ENCODE measurements around the gene EEF1AKMT1. TPM values are rescaled to one million over a fixed set of nuclear protein-coding genes. Genes with fewer than 3 reads are reported as not detected.
"Not testable (repeated sequence)": the region's sequence is repeated elsewhere in the genome, so short reads cannot be mapped to it uniquely, and the experiment has no call there.

EEF1AKMT1 gene
- total and polyA plus RNA-seq, 5 experiments from 2014 or later: 8.7 to 23.7 (median 15.8) TPM

DNA sequence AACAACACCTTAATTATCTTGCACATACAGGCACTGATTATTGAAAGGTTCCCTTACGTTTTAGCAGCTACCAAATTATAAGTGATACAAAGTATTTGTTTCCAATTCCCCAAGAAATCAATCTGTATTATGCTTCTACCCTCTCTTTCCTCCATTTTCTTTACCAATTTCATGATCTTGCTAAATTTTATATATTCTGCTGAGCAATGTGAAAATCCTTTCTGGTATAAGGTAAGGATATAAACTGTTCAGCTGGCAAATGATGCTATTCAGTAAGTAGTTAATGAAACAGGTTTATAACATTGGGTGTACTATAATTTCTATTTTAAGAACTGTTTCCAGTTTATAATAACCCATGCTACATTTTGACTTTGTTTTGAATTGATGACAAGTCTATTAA, 985 bp upstream of the EEF1AKMT1 start:
- Mint-ChIP-seq H3K27me3 (no peaks in the 10 kb centered on the region), H3K36me3 (peaks cover 4 to 11% (median 11%) of the 10 kb centered on the region in 3 donors), H3K4me3 (peak overlapping the region; percentile 55 to 99 (median 92)), H3K9me3 (peaks cover 0 to 5% (median 3%) of the 10 kb centered on the region in 9 donors), H3K27ac (peak overlapping the region in 9 of 10 donors; percentile 41 to 98 (median 88)), H3K4me1 (peaks cover 13 to 39% (median 31%) of the 10 kb centered on the region in 4 donors)
- ATAC-seq (no peak), DNase-seq (no peak)
- POLR2A ChIA-PET: interaction anchor here (0.6 to 1.6 kb wide), 3 partner anchors 207 to 829 kb away, joined by 4 to 6 read pairs (median 5); partner anchors contain the start of gene MICU2

DNA sequence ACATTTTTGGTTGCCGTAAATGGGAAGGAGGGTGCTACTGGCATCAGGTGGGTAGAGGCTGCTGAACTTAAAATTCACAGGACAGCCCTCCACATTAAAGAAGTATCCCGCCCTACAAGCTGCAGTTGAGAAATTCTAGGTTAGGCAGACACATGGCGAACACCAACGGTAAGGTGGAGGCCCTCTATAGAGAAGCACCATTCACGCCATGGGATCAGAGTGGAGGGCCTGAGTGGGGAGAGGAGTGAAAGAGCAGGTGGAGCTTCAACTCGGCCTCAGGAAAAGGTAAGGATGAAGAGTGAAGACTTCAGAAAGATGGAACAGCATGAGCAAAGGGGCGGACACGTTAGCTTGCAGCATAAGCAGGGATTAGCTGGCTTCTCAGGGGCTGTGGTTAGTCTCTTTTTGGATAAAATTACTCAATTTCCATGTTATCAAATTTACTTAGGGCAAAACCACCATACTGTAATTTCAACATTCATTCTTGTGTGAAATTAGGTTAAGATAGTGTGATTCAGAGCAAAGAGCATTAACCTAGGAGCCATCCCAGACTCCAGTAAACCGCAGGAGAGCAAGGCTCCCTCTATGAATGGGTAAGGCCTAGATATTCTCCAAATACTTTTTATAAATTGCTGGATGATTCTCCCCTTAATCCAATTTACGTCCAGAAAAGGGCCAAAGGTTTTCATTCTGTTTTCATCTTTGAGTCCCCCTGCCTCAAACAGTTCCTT, 1.2 kb downstream of the EEF1AKMT1 start:
- ATAC-seq (no peak), DNase-seq (peak in 1 of 10 donors; percentile 5)
- Mint-ChIP-seq H3K9me3 (peaks cover 3 to 23% (median 14%) of the 10 kb centered on the region in 9 donors), H3K27me3 (no peaks in the 10 kb centered on the region), H3K36me3 (peaks cover 18 to 31% (median 23%) of the 10 kb centered on the region in 3 donors), H3K4me3 (peak overlapping the region; percentile 86 to 100 (median 97)), H3K4me1 (peaks cover 14 to 50% (median 32%) of the 10 kb centered on the region in 4 donors), H3K27ac (peak overlapping the region; percentile 98 to 100 (median 99))
- POLR2A ChIA-PET: interaction anchor here (0.6 to 1.9 kb wide), 15 partner anchors 7 to 909 kb away, joined by 3 to 8 read pairs (median 3); partner anchors contain the start of genes IL17D, MRPL57, SKA3 and XPO4

DNA sequence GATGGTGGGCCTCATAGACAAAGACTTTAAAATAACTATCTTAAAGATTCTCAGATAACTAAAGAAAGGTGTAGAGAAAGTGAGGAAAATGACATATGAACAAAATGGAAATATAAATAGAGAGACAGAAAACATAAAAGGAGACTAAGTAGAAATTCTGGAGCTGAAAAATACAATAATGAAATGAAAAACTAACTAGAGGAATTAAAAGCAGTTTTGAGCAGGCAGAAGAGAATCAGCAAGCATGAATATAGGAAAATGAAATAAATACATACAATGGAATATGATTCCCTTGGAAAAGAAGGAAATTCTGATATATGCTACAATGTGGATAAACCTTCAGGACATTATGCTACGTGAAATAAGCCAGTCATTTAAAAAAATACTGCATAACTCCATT, 3.9 kb downstream of the EEF1AKMT1 start:
- Mint-ChIP-seq H3K9me3 (peaks cover 6 to 36% (median 18%) of the 10 kb centered on the region in 9 donors), H3K36me3 (peaks cover 22 to 35% (median 24%) of the 10 kb centered on the region in 3 donors), H3K27me3 (no peaks in the 10 kb centered on the region), H3K4me1 (peaks cover 14 to 47% (median 30%) of the 10 kb centered on the region in 4 donors), H3K27ac (peak overlapping the region in 9 of 10 donors; percentile 16 to 75 (median 53)), H3K4me3 (peak overlapping the region in 2 of 10 donors; percentile 20 to 27)
- POLR2A ChIA-PET: interaction anchor here (0.6 kb wide), 1 partner anchor 1136 kb away, joined by 3 read pairs; no protein-coding TSS in a partner anchor
- DNase-seq (no peak), ATAC-seq (no peak)

DNA sequence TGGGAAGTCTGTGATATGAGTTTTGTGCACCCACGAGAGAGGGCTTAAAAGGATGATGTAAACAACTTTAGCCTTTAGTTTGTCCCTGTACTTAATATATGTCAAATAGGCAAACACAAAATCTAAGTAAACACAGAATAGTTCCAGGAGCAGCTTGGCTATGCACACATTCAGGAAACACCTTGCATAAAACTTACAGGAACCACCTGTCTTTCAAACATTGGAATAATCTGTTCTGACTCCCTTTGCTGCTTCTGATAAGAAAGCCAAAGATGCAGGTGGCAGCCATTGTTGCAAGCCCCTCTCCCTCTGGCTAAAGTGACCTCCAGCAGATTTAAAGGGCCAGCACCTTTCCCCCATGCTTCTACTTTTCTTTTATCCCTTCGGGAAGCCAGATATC, 4.7 kb downstream of the EEF1AKMT1 start:
- H3K27ac Mint-ChIP-seq: peak overlapping the region in 3 of 10 donors; percentile 48 to 75 (median 53)
- no peak for ATAC-seq

DNA sequence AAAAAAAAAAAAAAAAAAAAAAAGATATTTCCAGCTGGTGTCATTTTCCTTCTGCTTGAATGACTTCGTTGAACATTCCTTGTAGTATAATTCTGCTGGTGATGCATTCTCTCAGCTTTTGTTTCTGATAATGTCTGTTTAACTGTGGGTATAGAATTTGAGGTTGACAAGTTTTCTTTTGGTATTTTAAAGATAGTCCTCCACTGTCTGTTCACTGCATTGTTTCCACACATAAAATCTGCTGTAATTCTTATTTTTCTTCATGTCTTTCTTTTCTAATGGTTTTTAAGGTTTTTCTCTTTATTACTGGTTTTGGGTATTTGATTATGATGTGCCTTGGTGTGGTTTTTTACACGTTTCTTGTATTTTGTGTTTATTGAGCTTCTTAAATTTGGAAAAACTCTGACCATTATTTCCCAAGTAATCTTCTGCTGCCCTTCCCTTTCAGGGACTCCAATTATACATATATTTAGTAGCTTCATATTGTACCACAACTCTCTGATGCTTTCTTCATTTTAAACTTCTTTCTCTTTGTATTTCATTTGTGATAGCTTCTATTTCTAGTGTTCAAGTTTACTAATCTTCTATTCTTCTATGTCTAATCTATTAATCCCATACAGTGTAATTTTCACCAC, 6.3 kb downstream of the EEF1AKMT1 start:
- ATAC-seq: no peak
- Mint-ChIP-seq H3K9me3 (peaks cover 6 to 36% (median 18%) of the 10 kb centered on the region in 9 donors), H3K27ac (no peak overlapping the region), H3K36me3 (peaks cover 22 to 35% (median 24%) of the 10 kb centered on the region in 3 donors), H3K27me3 (no peaks in the 10 kb centered on the region), H3K4me1 (peaks cover 5 to 32% (median 11%) of the 10 kb centered on the region in 4 donors), H3K4me3 (no peak overlapping the region)
- POLR2A ChIA-PET: interaction anchor here (0.6 kb wide), 1 partner anchor 11 kb away, joined by 8 read pairs; no protein-coding TSS in a partner anchor
- no peak for DNase-seq

More for the DNA sequence above, 4.7 kb downstream of the EEF1AKMT1 start:
- peaks cover 22 to 35% (median 24%) of the 10 kb centered on the region in 3 donors for H3K36me3 Mint-ChIP-seq
- POLR2A ChIA-PET: no interaction called here
- H3K9me3 Mint-ChIP-seq: peaks cover 6 to 36% (median 18%) of the 10 kb centered on the region in 9 donors
- peaks cover 14 to 44% (median 26%) of the 10 kb centered on the region in 4 donors for H3K4me1 Mint-ChIP-seq
- H3K27me3 Mint-ChIP-seq: no peaks in the 10 kb centered on the region
- H3K4me3 Mint-ChIP-seq: no peak overlapping the region
- no peak for DNase-seq

DNA sequence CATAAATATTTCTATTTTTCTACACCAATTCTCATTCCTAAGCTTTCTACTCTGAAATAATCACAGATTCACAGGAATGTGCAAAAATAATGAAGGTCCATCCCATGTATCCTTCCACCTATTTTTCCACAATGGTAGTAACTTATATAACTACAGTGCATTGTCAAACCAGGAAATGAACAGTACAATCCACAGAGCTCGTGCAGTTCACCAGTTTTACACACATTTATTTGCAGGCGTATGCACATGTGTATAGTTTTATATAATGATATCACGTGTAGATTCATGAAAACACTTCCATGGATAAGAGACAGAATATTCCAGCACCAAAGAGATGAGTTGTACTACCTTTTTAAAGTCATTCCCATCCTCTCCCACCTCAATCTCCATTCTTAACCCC, 12.9 kb downstream of the EEF1AKMT1 start:
- no peak for DNase-seq
- no peak overlapping the region for H3K4me3 Mint-ChIP-seq
- peaks cover 6 to 15% (median 14%) of the 10 kb centered on the region in 3 donors for H3K36me3 Mint-ChIP-seq
- no peaks in the 10 kb centered on the region for H3K27me3 Mint-ChIP-seq
- H3K27ac Mint-ChIP-seq: peak overlapping the region in 1 of 10 donors; percentile 37
- H3K9me3 Mint-ChIP-seq: peaks cover 0 to 10% (median 2%) of the 10 kb centered on the region in 9 donors
- peaks cover 0 to 4% (median under 1%) of the 10 kb centered on the region in 4 donors for H3K4me1 Mint-ChIP-seq
- no peak for ATAC-seq
- POLR2A ChIA-PET: no interaction called here

DNA sequence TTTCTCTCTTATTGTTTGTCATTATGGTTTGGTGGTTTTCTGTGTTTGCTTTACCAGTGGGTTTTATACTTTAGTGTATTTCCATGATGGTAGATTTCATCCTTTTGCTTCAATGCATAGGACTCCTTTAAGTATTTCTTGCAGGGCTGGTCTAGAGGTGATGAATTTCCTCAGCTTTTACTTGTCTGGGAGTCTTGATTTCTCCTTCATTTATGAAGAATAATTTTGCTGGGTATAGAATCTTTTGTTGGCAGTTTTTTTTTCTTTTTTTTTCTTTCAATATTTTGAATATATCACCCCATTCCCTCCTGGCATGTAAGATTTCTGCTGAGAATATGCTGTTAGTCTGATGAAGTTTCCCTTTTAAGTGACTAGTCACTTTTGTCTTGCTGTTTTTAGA, 19.8 kb downstream of the EEF1AKMT1 start:
- H3K27ac Mint-ChIP-seq: no peak overlapping the region
- POLR2A ChIA-PET: interaction anchor here (1.5 kb wide), 1 partner anchor 20 kb away, joined by 3 read pairs; the partner anchor contains the start of gene EEF1AKMT1
- peaks cover 0 to 6% (median 0%) of the 10 kb centered on the region in 4 donors for H3K4me1 Mint-ChIP-seq
- ATAC-seq (no peak), DNase-seq (no peak)
- no peak overlapping the region for H3K4me3 Mint-ChIP-seq
- no peaks in the 10 kb centered on the region for H3K27me3 Mint-ChIP-seq
- H3K36me3 Mint-ChIP-seq: peaks cover 29 to 64% (median 47%) of the 10 kb centered on the region in 3 donors
- peaks cover 18 to 72% (median 48%) of the 10 kb centered on the region in 9 donors for H3K9me3 Mint-ChIP-seq

DNA sequence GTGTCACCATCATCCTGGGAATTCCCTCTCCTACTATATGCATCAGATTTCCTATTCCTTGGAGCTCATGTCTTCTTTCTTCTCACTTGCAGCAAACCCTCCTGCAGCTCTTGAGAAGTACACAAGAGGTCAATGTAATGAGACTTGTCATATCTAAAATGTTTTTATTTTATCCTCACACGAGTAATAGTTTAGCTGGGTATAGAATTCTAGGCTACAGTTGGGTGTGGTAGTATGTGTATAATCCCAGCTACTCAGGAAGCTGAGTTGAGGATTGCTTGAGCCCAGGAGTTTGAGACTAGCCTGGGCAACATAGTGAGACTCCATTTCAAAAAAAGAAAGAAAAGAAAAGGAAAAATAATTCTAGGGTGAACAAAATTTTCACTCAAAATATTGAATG, 24.4 kb downstream of the EEF1AKMT1 start:
- peaks cover 29 to 92% (median 55%) of the 10 kb centered on the region in 9 donors for H3K9me3 Mint-ChIP-seq
- H3K4me3 Mint-ChIP-seq: no peak overlapping the region
- no peaks in the 10 kb centered on the region for H3K27me3 Mint-ChIP-seq
- no peak for ATAC-seq
- POLR2A ChIA-PET: no interaction called here
- DNase-seq: no peak
- no peak overlapping the region for H3K27ac Mint-ChIP-seq
- peaks cover 19 to 66% (median 63%) of the 10 kb centered on the region in 3 donors for H3K36me3 Mint-ChIP-seq
- peaks cover 0 to 3% (median 0%) of the 10 kb centered on the region in 4 donors for H3K4me1 Mint-ChIP-seq

DNA sequence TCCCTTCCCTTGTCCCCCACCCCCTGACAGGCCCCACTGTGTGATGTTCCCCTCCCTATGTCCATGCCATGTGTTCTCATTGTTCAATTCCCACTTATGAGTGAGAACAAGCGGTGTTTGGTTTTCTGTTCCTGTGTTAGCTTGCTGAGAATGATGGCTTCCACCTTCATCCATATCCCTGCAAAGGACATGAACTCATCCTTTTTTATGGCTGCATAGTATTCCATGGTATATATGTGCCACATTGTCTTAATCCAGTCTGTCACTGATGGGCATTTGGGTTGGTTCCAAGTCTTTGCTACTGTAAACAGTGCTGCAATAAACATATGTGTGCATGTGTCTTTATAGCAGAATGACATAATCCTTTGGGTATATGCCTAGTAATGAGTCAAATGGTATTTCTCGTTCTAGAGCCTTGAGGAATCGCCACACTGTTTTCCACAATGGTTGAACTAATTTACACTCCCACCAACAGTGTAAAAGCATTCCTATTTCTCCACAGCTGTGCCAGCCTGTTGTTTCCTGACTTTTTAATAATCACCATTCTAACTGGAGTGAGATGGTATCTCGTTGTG, 29.8 kb downstream of the EEF1AKMT1 start:
- H3K27me3 Mint-ChIP-seq, H3K4me3 Mint-ChIP-seq, ATAC-seq, POLR2A ChIA-PET, H3K27ac Mint-ChIP-seq, DNase-seq, H3K4me1 Mint-ChIP-seq: not testable (repeated sequence)
- peaks cover 2 to 66% (median 26%) of the 10 kb centered on the region in 9 donors for H3K9me3 Mint-ChIP-seq
- peaks cover 14 to 37% (median 28%) of the 10 kb centered on the region in 3 donors for H3K36me3 Mint-ChIP-seq

DNA sequence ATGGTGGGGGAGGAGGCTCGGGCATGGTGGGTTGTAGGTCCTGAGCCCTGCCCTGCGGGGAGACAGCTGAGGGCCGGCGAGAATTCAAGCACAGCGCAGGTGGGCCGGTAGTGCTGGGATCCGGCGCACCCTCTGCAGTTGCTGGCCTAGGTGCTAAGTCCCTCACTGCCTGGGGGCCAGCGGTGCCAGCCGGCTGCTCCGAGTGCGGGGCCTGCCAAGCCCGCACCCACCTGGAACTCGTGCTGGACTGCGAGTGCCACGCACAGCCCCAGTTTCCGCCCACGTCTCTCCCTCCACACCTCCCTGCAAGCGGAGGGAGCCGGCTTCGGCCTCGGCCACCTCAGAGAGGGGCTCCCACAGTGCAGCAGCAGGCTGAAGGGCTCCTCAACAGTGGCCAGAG, 33.7 kb downstream of the EEF1AKMT1 start:
- no peak for DNase-seq
- H3K36me3 Mint-ChIP-seq: peaks cover 8 to 18% (median 12%) of the 10 kb centered on the region in 3 donors
- no peak overlapping the region for H3K27ac Mint-ChIP-seq
- H3K4me3 Mint-ChIP-seq: no peak overlapping the region
- peaks cover 0 to 39% (median 10%) of the 10 kb centered on the region in 9 donors for H3K9me3 Mint-ChIP-seq
- no peaks in the 10 kb centered on the region for H3K4me1 Mint-ChIP-seq
- POLR2A ChIA-PET: interaction anchor here (0.7 kb wide), 1 partner anchor 126 kb away, joined by 3 read pairs; no protein-coding TSS in a partner anchor
- H3K27me3 Mint-ChIP-seq: no peaks in the 10 kb centered on the region
- ATAC-seq: no peak

DNA sequence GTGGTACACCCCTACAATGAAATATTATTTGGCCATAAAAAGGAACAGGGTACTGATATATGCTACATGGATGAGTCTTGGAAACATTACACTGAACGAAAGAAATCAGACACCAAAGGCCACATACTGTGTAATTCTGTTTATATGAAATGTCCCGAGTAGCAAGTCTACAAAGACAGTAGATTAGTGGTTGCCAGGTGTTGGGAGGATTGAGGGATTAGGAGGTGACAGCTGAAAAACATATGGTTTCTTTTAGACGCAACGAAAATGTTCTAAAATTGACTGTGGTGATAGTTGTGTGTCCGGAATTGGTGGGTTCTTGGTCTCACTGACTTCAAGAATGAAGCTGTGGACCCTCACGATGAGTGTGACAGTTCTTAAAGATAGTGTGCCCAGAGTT, 35.1 kb downstream of the EEF1AKMT1 start:
- Mint-ChIP-seq H3K4me3 (no peak overlapping the region), H3K36me3 (peaks cover 8 to 19% (median 12%) of the 10 kb centered on the region in 3 donors), H3K4me1 (no peaks in the 10 kb centered on the region), H3K9me3 (peaks cover 0 to 28% (median 4%) of the 10 kb centered on the region in 9 donors), H3K27ac (no peak overlapping the region), H3K27me3 (no peaks in the 10 kb centered on the region)
- POLR2A ChIA-PET: no interaction called here
- ATAC-seq (no peak), DNase-seq (no peak)
